K562 (cell line): ENCODE results near the gene NOPCHAP1.

Experiments used
- ATF2 ChIP-seq: sonication (generic); formaldehyde crosslinking; IDR thresholded peaks from 2 replicates; pipeline ENCODE4 v1.8.1; 2022; ENCODE audit warnings: missing genetic modification reagents
- NR1H2 ChIP-seq: sonication (generic); formaldehyde crosslinking; IDR thresholded peaks from 2 replicates; pipeline ENCODE4 v1.4.0; 2020; ENCODE audit warnings: mild to moderate bottlenecking, missing genetic modification reagents
- TF ChIP-seq, protein P1 (sequence below): sonication (generic); formaldehyde crosslinking; IDR thresholded peaks from 2 replicates; pipeline ENCODE4 v1.8.0; 2023; ENCODE audit warnings: missing genetic modification reagents, mild to moderate bottlenecking, borderline replicate concordance
- TF ChIP-seq, protein P2 (sequence below): sonication (generic); formaldehyde crosslinking; IDR thresholded peaks from 2 replicates; pipeline ENCODE4 v1.8.1; 2022; ENCODE audit warnings: missing genetic modification reagents

GRCh38 chr12:105030820-105031807 lies 45.0 kb downstream of the NOPCHAP1 start:
- TF ChIP-seq, protein P1, sequence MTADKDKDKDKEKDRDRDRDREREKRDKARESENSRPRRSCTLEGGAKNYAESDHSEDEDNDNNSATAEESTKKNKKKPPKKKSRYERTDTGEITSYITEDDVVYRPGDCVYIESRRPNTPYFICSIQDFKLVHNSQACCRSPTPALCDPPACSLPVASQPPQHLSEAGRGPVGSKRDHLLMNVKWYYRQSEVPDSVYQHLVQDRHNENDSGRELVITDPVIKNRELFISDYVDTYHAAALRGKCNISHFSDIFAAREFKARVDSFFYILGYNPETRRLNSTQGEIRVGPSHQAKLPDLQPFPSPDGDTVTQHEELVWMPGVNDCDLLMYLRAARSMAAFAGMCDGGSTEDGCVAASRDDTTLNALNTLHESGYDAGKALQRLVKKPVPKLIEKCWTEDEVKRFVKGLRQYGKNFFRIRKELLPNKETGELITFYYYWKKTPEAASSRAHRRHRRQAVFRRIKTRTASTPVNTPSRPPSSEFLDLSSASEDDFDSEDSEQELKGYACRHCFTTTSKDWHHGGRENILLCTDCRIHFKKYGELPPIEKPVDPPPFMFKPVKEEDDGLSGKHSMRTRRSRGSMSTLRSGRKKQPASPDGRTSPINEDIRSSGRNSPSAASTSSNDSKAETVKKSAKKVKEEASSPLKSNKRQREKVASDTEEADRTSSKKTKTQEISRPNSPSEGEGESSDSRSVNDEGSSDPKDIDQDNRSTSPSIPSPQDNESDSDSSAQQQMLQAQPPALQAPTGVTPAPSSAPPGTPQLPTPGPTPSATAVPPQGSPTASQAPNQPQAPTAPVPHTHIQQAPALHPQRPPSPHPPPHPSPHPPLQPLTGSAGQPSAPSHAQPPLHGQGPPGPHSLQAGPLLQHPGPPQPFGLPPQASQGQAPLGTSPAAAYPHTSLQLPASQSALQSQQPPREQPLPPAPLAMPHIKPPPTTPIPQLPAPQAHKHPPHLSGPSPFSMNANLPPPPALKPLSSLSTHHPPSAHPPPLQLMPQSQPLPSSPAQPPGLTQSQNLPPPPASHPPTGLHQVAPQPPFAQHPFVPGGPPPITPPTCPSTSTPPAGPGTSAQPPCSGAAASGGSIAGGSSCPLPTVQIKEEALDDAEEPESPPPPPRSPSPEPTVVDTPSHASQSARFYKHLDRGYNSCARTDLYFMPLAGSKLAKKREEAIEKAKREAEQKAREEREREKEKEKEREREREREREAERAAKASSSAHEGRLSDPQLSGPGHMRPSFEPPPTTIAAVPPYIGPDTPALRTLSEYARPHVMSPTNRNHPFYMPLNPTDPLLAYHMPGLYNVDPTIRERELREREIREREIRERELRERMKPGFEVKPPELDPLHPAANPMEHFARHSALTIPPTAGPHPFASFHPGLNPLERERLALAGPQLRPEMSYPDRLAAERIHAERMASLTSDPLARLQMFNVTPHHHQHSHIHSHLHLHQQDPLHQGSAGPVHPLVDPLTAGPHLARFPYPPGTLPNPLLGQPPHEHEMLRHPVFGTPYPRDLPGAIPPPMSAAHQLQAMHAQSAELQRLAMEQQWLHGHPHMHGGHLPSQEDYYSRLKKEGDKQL: no peak
- TF ChIP-seq, protein P2, sequence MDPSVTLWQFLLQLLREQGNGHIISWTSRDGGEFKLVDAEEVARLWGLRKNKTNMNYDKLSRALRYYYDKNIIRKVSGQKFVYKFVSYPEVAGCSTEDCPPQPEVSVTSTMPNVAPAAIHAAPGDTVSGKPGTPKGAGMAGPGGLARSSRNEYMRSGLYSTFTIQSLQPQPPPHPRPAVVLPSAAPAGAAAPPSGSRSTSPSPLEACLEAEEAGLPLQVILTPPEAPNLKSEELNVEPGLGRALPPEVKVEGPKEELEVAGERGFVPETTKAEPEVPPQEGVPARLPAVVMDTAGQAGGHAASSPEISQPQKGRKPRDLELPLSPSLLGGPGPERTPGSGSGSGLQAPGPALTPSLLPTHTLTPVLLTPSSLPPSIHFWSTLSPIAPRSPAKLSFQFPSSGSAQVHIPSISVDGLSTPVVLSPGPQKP (CRISPR knock-in tag): no peak
- TF ChIP-seq ATF2 (CRISPR knock-in tag): no peak
- TF ChIP-seq NR1H2 (CRISPR knock-in tag): no peak
